GM21786 (cell line): Measurements from ENCODE around the gene PRDM11.

Experiments used
- ATAC-seq: cut with Tn5 transposase; IDR thresholded peaks from one replicate; pipeline ENCODE4 v1.9.1; 2021; ENCODE audit not compliant: unreplicated experiment

Gene PRDM11

DNA sequence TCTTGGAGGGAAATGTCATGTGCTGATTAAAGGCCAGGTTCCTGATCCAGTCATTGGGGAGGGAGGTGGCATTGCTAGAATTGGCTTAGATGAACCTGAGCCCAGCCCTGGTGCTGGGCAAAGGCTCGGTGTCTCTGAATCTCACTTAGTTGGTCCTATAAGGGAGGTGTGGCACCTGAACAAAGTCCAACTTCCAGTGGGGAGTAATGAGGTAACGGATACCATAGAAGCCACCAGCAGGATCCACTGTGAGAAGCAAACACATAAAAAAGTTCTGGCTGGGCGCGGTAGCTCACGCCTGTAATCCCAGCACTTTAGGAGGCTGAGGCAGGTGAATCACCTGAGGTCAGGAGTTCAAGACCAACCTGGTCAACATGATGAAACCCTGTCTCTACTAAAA lies 26.6 kb downstream of the PRDM11 start:
- no peak for ATAC-seq

DNA sequence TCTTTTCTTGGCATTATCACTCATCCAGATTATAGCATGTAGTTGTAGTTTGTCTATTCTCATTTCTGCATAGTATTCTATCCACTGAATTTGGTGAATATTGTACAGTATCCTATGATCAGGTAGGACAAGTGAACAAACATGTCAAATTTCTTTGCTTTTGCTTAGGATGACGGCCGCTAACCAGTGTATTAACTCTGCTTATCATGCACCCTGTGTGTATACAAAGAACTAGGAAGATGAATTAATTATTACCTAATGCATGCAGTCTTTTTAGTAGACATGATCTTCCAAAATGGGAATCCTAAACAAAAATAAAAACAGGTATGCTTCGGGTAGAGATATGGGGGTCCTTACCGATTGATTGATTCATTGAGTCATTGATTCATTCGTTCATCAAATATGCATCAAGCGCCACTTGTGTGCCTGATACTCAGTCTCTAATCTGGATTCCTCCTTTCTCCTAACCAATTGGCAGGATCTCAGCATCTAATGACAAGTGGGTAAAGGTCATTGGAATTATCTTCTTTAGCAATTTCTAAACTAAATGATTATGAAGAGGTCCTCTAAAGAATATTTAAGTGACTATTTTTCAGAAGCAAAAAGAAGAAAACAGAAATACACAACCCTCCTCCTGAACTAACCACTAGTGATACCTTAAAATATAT lies 27.9 kb downstream of the PRDM11 start:
- ATAC-seq, result no peak

DNA sequence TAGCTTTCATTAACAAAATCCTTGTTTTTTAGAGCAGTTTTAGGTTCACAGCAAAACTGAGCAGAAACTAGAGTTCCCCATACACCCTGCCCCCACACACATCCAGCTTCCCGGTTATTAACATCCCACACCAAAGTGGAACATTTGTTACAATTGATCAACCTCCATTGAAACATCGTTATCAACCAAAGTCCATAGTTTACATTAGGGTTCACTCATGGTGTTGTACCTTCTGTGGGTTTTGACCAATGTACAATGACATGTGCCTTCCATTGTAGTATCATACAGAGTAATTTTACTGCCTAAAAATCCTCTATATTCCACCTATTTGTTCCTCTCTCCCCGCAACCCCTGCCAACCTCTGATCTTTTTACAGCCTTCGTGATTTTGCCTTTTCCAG lies 28.5 kb downstream of the PRDM11 start:
- ATAC-seq, result no peak

DNA sequence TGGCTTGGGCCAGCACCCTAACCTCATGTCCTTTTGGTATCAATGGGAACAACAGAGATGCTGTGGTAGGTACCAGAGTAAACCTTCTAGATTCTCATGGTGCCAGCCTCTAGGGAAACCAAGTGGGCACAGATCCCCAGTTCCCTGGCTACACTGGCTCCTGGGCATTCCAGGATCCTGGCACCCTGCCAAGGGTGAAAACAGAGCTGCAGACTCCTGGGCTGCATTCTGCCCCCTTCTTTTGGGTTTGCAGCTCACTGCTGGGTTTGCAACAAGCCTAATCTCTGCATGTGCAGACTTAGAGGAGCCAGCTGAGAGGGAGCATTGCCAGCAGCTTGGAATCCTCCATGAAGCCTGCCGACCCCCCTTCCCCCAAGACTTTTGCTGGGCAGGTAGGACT lies 30.6 kb downstream of the PRDM11 start:
- ATAC-seq, result no peak

DNA sequence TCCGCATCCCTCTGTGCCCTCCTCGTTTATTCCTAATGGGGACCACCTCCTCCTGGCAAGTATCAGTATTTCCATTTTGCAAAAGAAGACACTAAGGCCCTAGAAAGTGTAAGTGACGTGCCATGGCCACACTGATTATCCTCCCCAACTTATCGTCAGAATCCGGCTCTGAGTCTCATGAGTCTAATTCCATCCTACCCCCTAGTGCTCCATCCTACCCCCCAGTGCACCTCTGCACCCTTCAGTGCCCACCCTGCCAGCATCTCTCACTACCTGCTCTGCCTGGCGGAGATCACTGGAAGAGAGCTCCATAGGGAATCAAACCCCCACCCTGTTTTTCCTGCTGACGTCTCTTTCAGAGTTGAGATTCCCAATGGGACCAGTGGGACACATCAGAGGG lies 31.8 kb downstream of the PRDM11 start:
- no peak for ATAC-seq

DNA sequence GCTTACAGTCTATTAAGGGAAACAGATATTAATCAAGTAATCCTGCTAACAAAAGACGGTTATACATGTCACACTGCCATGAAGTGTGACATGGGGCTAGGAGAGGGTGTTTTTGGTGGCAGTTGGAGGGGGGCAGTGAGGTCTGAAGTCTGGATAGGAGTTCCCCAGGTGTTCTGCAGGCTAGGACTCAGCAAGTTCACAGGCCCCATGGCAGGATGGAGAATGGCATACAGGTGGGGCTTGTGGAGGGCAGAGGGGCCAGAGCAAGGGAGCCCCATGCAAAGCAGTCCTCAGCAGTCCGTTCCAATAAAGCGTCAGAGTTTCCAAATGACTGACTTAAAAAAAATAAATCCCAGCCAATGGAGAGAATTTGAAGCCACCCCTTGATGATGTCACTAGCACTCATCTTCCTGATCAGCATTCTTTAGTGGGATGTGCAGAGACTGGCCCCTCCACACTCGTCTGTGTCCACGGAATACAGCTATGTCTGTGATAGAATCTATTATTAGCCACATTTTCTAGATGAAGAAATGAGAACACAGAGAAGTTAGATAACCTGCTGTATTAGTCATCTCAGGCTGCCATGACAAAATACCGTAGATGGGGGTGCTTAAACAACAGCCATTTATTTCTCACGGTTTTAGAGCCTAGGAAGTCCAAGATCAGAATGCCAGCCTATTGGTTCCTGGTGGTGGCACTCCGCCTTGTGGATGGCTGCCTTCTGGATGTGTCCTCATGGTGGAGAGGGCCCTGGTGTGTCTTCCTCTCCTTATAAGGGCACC lies 32.6 kb downstream of the PRDM11 start:
- no peak for ATAC-seq

DNA sequence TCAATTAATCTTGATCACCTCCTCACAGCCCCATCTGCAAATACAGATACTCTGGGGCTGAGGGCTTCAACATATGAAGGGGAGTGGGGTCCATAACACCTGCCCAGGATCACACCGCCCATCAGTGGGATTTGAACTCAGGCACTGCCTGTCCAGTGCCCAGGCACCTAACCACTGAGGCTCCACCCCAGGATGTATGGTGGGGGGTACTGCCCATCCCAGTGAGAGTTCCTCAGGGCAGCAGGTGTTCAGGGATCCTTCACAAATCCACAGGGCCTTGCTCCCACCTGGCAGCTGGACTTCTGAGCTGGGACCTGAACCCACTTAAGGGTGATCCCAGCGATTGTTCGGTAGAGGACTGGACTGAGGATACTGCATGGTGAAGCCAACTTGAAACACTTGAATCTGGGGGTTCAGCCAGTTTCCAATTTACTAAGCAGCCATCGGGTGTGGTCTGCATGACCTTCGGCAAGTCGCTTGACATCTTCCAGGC lies 33.3 kb downstream of the PRDM11 start:
- ATAC-seq, result no peak

DNA sequence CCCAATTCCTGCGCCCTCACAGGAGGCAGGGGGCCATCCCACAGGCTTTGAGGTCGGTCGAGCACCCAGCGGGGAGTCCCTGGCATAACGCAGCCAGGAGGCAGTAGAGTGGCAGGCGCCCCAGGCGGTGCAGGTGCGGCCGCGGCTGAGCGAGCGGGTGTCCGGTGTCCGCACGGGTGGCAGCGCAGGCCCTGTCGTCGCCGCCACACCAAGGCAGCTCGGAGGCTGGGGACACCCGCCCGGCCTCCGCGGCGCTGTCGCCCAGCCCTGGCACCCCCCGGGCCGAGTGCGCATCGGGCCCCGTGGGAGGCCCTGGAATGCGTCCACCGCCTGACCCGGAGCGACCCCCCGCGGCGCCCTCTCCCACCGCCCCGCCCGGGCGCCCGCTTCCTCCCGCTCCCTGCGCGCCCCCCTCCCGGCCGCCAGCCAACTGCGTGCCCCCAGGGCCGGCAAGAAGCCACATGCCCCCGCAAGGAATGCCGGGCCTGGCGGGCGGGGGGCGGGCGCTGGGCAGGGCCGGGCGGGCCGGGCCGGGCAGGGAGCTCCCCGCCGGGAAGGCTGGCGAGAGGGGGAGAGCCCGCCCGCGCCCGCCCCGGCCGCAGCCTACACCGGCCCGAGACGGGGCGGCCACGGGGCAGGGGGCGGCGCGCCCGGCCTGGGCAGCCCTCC lies 33.9 kb downstream of the PRDM11 start:
- ATAC-seq, result no peak

DNA sequence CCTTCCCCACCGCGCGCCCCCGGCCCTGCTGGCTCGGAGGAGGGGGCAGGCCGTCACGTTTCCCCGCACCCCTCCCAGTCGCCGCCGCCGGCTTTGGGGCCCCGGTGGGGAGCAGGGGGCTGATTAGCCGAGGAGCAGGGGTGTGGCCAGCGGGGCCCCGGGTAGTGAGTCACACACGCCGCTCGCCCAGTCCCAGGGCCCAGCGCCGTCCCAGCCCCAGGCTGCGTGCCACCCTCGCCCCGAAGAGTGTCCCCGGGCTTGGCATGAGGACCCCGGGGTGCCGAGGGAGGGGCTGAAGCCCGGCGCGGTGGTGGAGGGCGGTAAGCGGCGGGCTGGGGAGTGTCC lies 34.4 kb downstream of the PRDM11 start:
- no peak for ATAC-seq

DNA sequence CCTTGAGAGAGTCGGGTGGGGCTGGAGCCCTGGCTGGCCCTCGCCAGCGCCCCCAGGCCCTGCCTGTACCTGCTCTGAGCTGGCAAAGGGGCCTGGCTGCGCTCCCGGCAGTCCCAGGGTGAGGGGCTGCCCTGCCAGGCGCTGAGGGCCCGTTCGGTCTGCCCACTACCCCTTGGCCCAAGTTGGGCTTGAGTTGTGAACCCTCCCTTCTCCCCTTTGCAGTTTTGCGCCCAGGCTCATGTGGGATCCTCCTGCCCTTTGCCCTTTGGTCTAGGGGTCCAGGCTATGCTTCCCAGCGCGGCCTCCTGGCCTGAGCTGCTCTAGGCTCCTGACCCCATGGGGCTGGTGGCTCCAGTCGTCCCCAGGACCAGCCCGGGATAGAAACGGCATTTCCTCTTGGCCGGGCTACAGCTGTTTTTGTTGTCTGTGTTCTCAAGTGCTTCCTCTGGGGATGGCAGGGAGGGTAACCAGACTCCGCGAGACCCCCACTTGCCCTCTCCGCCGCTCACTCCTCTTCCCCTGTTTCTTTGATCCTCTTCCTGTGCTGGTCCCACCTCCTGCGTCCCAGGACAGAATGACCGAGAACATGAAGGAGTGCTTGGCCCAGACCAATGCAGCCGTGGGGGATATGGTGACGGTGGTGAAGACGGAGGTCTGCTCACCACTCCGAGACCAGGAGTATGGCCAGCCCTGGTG lies 34.9 kb downstream of the PRDM11 start:
- no peak for ATAC-seq

DNA sequence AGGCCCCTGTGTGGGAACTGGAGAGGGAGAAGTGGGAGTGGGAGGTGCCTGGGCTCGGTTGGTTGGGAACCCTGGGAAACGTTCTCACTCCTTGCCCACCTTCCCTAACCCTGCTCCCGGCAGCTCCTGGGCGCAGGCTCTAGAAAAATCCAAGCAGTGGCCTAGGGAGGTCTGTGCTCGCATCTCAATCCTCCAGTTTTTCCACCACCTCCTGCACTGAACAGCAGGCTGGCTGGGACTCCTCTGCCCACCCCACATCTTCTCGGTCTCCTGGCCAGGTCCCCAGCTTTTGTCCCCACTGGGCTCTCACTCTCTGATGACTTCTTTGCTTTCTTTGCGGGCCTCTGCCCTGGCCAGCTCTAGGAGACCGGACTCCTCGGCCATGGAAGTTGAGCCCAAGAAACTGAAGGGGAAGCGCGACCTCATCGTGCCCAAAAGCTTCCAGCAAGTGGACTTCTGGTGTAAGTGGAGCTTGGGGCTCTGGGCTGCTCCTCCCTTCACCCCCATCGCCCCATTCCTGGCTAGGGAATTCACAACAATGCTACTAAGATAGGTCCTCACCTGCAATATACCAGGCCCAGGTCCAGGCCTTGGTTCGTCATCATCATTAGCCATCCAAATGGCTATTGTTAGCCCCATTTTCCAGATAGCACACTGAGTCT lies 35.6 kb downstream of the PRDM11 start:
- ATAC-seq, result no peak

DNA sequence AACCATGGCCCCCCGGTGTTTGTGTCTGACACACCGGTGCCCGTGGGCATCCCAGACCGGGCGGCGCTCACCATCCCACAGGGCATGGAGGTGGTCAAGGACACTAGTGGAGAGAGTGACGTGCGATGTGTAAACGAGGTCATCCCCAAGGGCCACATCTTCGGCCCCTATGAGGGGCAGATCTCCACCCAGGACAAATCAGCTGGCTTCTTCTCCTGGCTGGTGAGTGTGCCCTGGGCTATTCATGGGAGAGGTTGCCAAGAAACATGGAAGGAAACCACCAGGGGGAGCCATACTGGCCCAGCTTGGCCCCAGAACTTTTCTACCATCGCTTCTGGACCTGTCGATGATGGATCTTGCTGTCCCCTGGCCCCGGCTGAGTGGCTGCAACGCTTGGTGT lies 36.5 kb downstream of the PRDM11 start:
- ATAC-seq, result no peak

DNA sequence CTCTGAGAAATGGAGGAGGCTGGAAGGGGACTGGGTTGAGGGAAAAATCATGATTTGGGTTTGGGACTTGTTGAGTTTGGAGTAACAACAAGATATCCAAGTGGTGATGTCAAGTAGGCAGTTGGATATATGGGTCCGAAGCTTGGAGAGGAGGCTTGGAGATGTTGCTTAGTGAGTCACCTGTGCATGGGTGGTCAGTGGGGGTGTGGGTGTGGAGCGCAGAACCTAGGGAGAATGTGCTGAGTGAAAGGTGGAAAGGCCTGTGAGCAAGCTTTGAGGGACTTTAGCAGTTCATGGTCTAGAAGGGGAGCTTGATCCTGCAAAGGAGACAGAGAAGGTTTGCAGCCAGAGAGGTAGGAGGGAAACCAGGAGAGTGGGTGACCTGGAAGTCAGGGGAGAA lies 38.2 kb downstream of the PRDM11 start:
- no peak for ATAC-seq

DNA sequence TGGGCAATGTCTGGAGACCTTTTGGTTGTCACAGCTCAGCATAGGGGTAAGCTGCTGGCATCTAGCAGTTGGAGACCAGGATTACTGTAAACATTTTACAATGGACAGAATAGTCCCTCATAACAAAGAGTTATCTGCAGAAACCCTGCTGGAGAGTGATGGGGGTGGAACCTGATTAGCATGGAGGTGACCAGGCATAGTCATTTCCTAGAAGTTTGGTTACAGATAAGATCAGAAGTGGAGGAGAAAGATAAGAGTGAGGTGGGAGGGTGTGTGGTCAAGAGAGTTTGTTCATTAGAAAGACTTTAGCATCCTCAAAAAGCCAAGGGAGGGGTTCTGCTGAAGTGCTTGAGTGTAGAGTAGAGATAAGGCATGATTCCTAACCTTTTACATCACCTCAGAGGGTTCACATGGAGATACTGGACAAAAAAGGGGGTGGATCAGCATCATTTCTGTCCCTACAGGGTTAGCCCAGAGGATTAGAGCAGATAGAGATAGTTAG lies 38.8 kb downstream of the PRDM11 start:
- ATAC-seq, result no peak

DNA sequence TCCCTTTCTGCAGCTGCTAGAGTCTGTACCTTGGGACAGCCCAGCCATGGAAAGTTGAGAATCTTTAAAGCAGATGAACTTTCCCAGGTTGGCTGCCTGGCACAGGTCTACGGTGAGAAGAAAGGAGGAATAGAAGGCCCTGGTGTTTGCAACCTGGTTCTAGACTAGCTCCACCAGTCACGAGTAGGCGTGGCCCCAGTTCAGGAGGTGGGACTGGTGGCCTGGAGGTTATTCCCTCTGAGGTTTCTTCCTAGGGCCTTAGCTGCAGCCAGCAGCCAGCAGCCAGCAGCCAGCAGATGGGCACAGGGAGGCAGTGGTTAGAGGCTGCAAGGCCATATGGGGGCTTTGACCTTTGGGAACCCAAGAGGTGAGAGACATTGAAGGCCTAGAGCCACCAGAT lies 40.9 kb downstream of the PRDM11 start:
- no peak for ATAC-seq

DNA sequence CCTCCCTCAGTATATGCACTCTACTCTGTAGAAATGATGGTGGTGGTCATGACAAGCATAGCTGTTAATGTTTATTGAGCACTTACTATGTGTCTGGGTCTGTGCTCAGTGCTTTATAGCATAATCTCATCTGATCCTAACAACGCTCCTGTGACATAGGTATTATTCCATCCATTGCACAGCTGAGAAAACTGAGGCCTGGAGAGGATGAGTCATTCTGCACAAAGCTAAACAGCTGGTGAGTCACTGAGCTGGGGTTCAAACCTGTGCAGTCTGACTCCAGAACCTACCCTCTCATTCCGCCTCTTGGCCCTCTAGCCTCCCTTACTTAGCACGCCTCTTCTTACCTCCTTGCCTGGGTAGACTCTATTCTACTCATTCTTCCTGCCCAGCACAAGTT lies 41.7 kb downstream of the PRDM11 start:
- ATAC-seq, result no peak

DNA sequence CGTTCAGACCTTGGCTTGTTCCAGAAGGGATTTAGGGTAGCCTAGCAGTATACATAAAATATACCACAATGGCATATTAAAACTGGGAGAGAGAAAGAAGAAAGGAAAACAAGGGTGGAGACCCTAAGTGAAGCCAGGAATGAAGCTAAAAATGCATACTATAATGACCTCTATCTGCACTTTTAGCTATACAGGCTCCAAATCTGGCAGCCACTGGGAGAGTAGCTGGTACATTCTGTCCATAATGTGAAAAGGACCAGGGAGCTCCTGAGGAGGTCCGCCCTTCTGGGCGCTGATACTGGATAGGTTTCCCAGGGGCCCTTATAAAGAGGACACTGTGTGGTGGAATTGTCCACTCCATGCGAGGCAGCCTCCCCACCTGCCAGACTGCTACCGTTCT lies 42.8 kb downstream of the PRDM11 start:
- no peak for ATAC-seq

DNA sequence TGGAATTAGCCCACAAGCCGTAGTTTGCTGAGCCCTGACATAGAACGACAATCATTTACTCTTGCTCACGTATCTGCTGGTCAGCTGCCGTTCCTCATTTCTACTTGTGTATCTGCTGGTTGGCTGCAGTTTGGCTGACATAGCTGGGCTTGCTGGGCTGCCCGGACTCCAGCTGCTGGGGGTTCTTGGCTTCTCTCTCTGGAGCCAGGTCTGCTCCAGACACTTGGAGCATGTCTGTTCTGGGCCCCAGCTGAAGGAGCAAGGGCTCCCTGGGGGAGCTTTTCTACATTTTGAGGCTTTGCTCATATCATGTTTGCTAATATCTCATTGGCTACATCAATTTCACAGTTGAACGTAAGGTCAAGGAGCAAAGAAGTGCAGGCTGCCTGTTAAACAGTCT lies 47.3 kb downstream of the PRDM11 start:
- ATAC-seq, result no peak

DNA sequence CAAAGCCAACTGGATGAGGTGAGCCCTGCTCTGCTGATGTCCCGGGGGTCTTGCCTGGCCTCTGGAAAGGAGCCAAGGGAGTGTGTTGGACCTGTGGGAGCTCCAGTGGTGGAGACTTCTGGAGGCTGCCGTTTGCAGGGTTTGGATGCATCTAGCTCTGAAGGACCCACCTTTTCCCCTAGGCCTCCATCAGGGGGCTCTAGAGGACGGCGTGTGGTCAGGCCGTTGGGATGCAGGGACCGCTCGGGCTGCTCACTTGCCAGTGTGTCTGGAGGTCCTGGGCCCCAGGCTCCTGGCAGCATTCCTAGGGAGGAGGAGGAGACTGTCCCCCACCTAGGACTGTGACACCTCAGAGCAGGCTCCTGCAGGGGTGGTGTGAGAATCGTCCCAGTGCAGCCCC lies 58.3 kb downstream of the PRDM11 start:
- no peak for ATAC-seq

DNA sequence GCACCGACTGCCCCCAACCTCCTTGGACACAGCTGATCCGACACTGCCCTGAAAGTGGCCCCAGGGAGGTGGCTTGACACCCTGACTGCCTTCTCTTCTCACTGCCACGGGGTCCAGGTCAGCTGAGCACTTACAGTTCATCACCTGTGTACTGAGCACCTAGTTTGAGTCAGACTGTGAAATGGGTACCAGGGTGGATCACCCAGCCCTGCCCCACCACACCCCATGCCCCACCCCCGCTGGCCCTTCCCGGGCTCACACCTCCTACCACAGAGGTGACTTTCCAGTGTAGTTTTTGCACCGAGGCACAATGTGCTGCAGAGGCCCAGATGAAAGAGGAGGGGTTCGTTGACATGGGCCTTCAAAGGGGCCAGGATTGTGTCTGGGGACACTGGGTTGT lies 59.5 kb downstream of the PRDM11 start:
- no peak for ATAC-seq

DNA sequence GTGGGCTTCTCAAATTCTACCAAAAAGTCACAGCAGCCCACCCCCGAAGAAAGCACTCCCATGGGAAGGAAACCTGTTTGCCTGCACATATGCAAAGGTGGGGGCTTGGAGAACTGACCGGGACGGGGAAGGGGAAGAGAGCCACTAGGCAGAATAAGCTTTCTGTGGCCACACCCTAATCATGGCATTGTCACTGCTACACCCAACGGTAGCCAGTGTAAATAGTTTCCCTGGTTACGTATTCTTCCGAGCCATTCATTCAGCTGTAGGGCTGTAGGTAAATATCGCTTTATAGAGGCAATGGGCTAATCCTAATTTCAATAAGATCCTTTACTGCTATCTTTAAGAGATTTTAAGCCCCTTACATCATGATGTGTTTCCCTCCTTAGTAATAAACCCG lies 61.7 kb downstream of the PRDM11 start:
- no peak for ATAC-seq
